MM.1S (cell line): ENCODE data around the gene TAGLN2.

Source experiments
- EZH2 ChIP-seq: fragments of 300-600 bp; sonication (generic); optimal IDR thresholded peaks from 2 replicates; pipeline ENCODE3; 2017; ENCODE audit warnings: low read depth, mild to moderate bottlenecking, antibody characterized with exemption, low read length, mixed read lengths
- EZH2phosphoT487 ChIP-seq: fragments of 300-600 bp; sonication (generic); IDR thresholded peaks from 2 replicates; pipeline ENCODE4 v1.6.1; 2018; ENCODE audit warnings: antibody characterized with exemption, low read length
- TF ChIP-seq, protein P1 (sequence below): fragments of 300-600 bp; sonication (generic); IDR thresholded peaks from 2 replicates; pipeline ENCODE4 v1.5.1; 2016; ENCODE audit warnings: antibody characterized with exemption, low read length, mixed read lengths

DNA sequence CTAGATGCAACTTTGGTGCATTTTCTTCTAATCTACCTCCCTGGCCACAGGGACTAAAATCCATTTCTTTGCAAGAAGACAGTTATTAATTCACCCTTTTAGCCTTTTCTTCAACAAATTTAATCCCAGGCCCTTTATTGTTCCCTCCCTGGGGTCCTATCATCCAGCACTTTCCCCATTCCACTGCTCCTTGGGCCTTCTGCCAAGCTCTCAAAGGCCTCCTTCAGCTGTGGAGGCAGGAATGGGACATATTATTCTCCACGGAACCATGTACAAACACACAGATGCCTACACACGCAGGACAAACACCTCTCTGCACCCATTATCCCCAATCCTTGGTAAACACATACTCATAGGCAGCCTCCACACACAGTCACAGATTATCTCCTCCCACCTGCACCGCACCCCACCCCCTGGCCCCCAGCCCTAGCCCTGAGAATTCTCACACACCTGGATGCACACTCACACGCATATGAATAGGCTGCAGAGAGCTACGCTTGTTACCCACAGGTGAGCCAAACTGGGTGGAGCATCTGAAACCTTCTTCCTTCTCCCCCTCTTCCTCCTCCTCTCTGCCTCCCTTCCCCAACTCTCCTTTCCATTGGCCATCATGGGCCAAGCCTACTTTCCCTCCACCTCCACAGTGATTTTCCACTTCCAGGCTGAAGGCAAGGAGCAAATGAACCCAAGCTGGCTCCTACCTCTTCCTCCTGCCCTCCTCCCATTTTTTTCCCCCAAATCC lies 11.7 kb downstream of the TAGLN2 start:
- TF ChIP-seq, protein P1, sequence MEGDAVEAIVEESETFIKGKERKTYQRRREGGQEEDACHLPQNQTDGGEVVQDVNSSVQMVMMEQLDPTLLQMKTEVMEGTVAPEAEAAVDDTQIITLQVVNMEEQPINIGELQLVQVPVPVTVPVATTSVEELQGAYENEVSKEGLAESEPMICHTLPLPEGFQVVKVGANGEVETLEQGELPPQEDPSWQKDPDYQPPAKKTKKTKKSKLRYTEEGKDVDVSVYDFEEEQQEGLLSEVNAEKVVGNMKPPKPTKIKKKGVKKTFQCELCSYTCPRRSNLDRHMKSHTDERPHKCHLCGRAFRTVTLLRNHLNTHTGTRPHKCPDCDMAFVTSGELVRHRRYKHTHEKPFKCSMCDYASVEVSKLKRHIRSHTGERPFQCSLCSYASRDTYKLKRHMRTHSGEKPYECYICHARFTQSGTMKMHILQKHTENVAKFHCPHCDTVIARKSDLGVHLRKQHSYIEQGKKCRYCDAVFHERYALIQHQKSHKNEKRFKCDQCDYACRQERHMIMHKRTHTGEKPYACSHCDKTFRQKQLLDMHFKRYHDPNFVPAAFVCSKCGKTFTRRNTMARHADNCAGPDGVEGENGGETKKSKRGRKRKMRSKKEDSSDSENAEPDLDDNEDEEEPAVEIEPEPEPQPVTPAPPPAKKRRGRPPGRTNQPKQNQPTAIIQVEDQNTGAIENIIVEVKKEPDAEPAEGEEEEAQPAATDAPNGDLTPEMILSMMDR, result no peak
- TF ChIP-seq EZH2 (no peak), EZH2phosphoT487 (no peak)
